ENCODE results near the gene AKT1S1. TPM values are rescaled to one million over a fixed set of nuclear protein-coding genes. Genes with fewer than 3 reads are reported as not detected.
A peak's percentile ranks its signal among the peaks of the same experiment; 100 is the strongest.

Gene AKT1S1
- total and polyA plus RNA-seq, 2 of the 13 experiments (the other 11 are each of a cell fraction or from before 2014, with no cell fraction given): 13.5 to 27.8 TPM

DNA sequence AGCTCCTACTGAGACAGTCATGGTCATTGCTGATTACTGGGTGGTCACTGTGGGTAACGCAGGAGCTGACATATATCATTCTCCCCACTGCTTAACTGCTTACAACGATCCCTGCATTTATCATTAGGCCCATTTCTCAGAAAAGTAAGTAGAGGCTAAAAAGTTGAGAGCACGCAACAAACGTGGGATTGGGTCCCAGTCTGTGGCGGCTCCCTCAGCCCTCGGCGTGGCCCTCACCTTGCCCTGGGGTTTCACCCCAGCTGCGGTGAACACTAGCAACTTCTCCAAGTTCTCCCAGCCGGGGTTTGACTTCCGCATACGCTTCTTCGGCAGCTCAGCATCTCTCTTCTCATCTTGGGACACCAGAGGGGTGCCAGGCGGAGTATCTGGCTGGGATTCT is 12.3 kb downstream of the AKT1S1 start (continued):
- TF ChIP-seq ZBTB34 (CRISPR knock-in tag; IDR thresholded peaks at IDR 0.05) (no peak), ZNF333 (CRISPR knock-in tag; IDR thresholded peaks at IDR 0.05; ENCODE audit: borderline replicate concordance) (no peak), NR1H2 (CRISPR knock-in tag; IDR thresholded peaks at IDR 0.05; ENCODE audit: borderline replicate concordance, low read depth) (no peak), ZBTB20 (CRISPR knock-in tag; IDR thresholded peaks at IDR 0.05; ENCODE audit: borderline replicate concordance, low read depth) (no peak), ADNP (CRISPR knock-in tag; IDR thresholded peaks at IDR 0.05) (peak; percentile 31; the same call in 1 of the 2 replicates), ZNF414 (CRISPR knock-in tag; IDR thresholded peaks at IDR 0.05) (no peak)
- TF ChIP-seq, protein P1, sequence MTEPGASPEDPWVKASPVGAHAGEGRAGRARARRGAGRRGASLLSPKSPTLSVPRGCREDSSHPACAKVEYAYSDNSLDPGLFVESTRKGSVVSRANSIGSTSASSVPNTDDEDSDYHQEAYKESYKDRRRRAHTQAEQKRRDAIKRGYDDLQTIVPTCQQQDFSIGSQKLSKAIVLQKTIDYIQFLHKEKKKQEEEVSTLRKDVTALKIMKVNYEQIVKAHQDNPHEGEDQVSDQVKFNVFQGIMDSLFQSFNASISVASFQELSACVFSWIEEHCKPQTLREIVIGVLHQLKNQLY (CRISPR knock-in tag; IDR thresholded peaks at IDR 0.05): no peak
- TF ChIP-seq, protein P2, sequence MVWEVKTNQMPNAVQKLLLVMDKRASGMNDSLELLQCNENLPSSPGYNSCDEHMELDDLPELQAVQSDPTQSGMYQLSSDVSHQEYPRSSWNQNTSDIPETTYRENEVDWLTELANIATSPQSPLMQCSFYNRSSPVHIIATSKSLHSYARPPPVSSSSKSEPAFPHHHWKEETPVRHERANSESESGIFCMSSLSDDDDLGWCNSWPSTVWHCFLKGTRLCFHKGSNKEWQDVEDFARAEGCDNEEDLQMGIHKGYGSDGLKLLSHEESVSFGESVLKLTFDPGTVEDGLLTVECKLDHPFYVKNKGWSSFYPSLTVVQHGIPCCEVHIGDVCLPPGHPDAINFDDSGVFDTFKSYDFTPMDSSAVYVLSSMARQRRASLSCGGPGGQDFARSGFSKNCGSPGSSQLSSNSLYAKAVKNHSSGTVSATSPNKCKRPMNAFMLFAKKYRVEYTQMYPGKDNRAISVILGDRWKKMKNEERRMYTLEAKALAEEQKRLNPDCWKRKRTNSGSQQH (CRISPR knock-in tag; IDR thresholded peaks at IDR 0.05; ENCODE audit: low read depth): no peak

- H3K9me3 ChIP-seq (ENCODE audit: low read length): no peaks in the 10 kb centered on the region
- H3K79me2 ChIP-seq (ENCODE audit: insufficient read depth, low read length): peaks cover 16% of the 10 kb centered on the region
- no peak overlapping the region for H2AFZ ChIP-seq (ENCODE audit: low read length)
- in situ Hi-C loops (cut with HindIII; ENCODE audit: extremely low pct_ligation_motif_present, low pct_unique_long_range_greater_than_20kb): no loop called here
- H3K4me2 ChIP-seq (ENCODE audit: low read depth, low read length): no peak overlapping the region
- peaks cover 6% of the 10 kb centered on the region for H4K20me1 ChIP-seq (ENCODE audit: insufficient read depth, low read length)
- ATAC-seq (no peak), DNase-seq (ENCODE audit: low spot score) (no peak), FAIRE-seq (no peak)
- peaks cover 42% of the 10 kb centered on the region for H3K4me1 ChIP-seq (ENCODE audit: insufficient read depth, low read length)
- intact Hi-C loops (cut with micrococcal nuclease; ENCODE audit: unreplicated experiment): no loop called here
- no TSS peak for BruUV-seq (replicated peaks)
- no peak overlapping the region for H3K4me3 ChIP-seq (replicated peaks in 1 of 3; ENCODE audit: insufficient read depth in 1 of 3, low read depth in 2 of 3, low read length in 3 of 3)
- no peaks in the 10 kb centered on the region; a peak in 1 of 5 replicates for H3K27me3 ChIP-seq (ENCODE audit: control insufficient read depth in 1 of 2, insufficient read depth in 2 of 2, low read length in 2 of 2)
- POLR2A ChIA-PET: interaction anchor here (2.4 kb wide), 1 partner anchor 13 kb away, joined by 24 read pairs; the partner anchor contains the start of gene PTOV1
- WGBS (ENCODE audit: low lambda C conversion rate): 99% methylated on average over 8 of the region's 17 CpGs
- TF ChIP-seq AGO2 (optimal IDR thresholded peaks at IDR 0.05; ENCODE audit: low read depth, low read length) (peak; percentile 48), ZFP41 (CRISPR knock-in tag; IDR thresholded peaks at IDR 0.05; ENCODE audit: borderline replicate concordance) (no peak)
- H3K27ac ChIP-seq (ENCODE audit: extremely low read length, insufficient read depth, low read length): no peak overlapping the region
- H3K9ac ChIP-seq (ENCODE audit: insufficient read depth, low read depth, low read length): no peak overlapping the region
- peaks cover 14 to 39% of the 10 kb centered on the region in 2 experiments for H3K36me3 ChIP-seq (replicated peaks in 1 of 2; ENCODE audit: control insufficient read depth in 1 of 2, insufficient read depth in 2 of 2, low read length in 2 of 2)
- CTCF ChIA-PET (ENCODE audit: low intra/inter-chr PET ratio, low total read pairs): no interaction called here
These were observed 13.2 kb downstream of the AKT1S1 start for GRCh38 chr19:49863935-49864320.
